Measurements from ENCODE around the gene TUBA4A. TPM values are rescaled to one million over a fixed set of nuclear protein-coding genes. Genes with fewer than 3 reads are reported as not detected.
"Not testable (repeated sequence)": the region's sequence is repeated elsewhere in the genome, so short reads cannot be mapped to it uniquely, and the experiment has no call there.

TUBA4A gene
- total RNA-seq, 2 experiments from 2014 or later, result 219 to 229 TPM

DNA sequence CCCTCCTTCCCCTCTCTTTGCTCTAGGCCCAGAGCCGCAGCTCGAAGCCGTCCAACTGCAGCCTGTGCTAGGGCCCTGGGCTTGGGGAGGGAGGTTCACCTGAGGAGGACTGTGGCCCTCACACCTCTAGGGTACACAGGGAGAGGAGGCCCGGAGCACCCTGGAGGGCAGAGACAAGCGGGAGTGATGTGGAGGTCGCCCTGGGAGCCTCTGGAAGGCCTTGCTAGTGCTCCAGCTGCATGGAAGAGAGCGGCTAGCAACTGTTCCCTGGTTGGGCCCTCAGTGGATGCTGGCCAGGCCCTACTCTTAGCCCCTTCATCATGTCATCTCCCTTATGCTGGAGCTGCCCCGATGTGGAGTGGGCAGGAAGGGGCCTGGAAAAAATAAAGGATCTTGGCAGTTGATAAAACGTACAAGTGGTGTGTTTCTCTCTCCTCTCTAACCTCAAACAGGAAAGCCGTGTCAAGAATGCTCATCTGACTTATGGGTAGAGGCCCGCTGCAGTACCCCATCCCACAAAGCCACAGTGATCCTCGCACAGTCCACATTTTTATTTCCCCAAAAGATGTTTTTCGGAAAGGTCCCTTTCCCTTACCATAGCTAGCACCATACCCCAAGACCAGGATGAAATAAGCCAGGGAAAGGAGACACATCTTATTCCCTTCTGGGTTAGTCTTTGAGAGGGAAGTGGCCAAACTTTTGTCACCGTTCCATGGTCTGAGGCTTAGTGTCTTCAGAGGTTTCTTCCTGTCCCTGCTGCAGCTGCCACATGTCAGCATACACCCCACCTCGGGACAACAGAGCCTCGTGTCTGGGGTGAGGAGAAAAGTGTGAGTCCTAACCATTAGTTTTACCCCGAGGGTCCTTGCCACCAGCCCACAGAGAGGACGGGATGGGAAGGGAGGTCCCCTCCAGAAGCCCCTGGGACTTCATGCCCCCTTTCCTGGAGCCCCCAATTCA, 44.2 kb downstream of the TUBA4A start:
- H3K36me3 Mint-ChIP-seq, result peaks cover 12% of the 10 kb centered on the region
- ChIA-PET CTCF (interaction anchor here (1.1 to 3.0 kb wide), 4 partner anchors 39 to 229 kb away, joined by 3 to 13 read pairs (median 6); partner anchors contain the start of genes NHEJ1 and SLC23A3), POLR2A (interaction anchor here (0.7 to 2.1 kb wide), 3 partner anchors 9 to 43 kb away, joined by 4 to 13 read pairs (median 6); partner anchors contain the start of genes ABCB6, ANKZF1, ATG9A and TUBA4B)
- H3K27ac Mint-ChIP-seq, result peak overlapping the region; percentile 68
- DNase-seq, result no peak
- no peak overlapping the region for H3K4me3 Mint-ChIP-seq
- intact Hi-C loops (cut with micrococcal nuclease), result no loop called here
- peaks cover 3% of the 10 kb centered on the region for H3K9me3 Mint-ChIP-seq
- H3K4me1 Mint-ChIP-seq (ENCODE audit: low read depth), result peaks cover 35% of the 10 kb centered on the region
- H3K27me3 Mint-ChIP-seq, result no peaks in the 10 kb centered on the region

DNA sequence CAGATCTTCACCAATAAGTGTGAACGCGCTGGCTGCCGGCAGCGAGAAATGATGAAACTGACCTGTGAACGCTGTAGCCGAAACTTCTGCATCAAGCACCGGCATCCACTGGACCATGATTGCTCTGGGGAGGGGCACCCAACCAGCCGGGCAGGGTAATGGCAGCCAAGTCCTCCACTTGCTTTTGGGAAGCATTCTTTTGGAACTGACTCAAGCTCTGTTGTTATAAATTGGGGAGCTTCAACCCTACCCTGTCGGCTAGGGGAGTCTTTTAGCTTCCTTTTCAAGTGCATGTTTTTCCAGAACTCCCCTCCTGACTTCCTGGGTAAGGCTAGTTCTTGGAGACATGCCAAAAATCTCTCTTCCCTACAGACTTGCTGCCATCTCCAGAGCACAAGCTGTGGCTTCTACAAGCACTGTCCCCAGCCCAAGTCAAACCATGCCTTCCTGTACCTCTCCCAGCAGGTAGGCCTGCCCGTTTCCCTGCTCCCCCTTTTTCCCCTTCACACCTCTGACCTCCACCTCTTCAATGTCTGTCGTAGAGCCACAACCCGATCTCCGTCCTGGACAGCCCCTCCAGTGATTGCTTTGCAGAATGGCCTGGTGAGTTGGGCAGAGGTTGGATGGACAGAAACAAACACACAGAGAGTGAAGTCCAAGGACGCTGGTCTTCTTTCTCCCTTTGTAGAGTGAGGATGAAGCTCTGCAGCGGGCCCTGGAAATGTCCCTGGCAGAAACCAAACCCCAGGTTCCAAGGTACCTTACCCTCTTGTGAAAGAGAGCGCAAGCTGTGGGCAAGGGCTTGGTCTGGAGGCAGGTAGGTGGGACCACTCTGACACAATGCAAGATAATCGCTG, 45.6 kb downstream of the TUBA4A start:
- intact Hi-C loops (cut with micrococcal nuclease), result loop anchor here (1.0 kb wide), 1 partner anchor 10 kb away; the partner anchor contains the start of gene ABCB6
- Mint-ChIP-seq H3K4me3 (peak overlapping the region; percentile 94), H3K27ac (peak overlapping the region; percentile 80), H3K4me1 (ENCODE audit: low read depth) (peaks cover 35% of the 10 kb centered on the region), H3K27me3 (no peaks in the 10 kb centered on the region), H3K36me3 (peaks cover 8% of the 10 kb centered on the region), H3K9me3 (peaks cover 5% of the 10 kb centered on the region)
- no peak for DNase-seq
- ChIA-PET CTCF (interaction anchor here (1.1 to 3.5 kb wide), 5 partner anchors 29 to 228 kb away, joined by 4 to 22 read pairs (median 9); partner anchors contain the start of genes NHEJ1 and SLC23A3), POLR2A (interaction anchor here (1.8 to 2.6 kb wide), 4 partner anchors 8 to 31 kb away, joined by 4 to 26 read pairs (median 10); partner anchors contain the start of genes ABCB6, ANKZF1, ATG9A and CNPPD1)

DNA sequence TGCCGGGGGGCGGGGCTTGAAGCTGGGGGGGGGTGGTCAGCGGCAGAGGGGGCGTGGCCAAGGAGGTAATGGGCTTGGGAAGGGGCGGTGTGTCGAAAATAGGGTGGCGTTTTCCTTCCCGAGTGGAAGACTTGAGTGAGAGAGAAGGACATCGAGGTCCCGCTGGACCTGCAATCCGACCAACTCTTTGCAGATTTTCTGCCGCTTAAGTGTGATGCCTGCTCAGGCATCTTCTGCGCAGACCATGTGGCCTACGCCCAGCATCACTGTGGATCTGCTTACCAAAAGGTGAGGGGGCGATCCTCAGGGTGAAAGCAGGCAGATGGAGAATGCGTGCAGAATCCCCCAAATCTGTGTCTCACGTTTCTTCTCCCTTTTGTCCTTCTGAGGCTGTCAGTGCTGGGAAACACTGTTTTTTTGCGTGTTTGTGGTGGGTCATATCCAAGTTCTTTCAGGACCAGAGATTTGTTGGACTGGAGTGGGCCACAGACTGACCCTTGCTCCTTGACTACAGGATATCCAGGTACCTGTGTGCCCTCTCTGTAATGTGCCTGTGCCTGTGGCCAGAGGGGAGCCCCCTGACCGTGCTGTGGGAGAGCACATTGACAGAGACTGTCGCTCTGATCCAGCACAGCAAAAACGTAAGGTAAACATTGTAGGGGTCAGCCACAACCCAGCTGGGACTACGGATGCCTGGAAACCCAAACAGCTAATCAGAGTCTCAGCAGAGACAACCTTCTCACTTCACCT, 46.4 kb downstream of the TUBA4A start:
- Mint-ChIP-seq H3K27me3 (no peaks in the 10 kb centered on the region), H3K9me3 (peaks cover 5% of the 10 kb centered on the region), H3K4me3 (peak overlapping the region; percentile 94), H3K4me1 (ENCODE audit: low read depth) (peaks cover 34% of the 10 kb centered on the region), H3K27ac (peak overlapping the region; percentile 80), H3K36me3 (peaks cover 7% of the 10 kb centered on the region)
- ChIA-PET CTCF (interaction anchor here (1.1 to 3.5 kb wide), 7 partner anchors 11 to 88 kb away, joined by 5 to 22 read pairs (median 7); partner anchors contain the start of genes ANKZF1, ATG9A, CNPPD1 and NHEJ1), POLR2A (interaction anchor here (1.4 to 2.6 kb wide), 6 partner anchors 9 to 43 kb away, joined by 3 to 26 read pairs (median 6); partner anchors contain the start of genes ANKZF1, ATG9A and CNPPD1)
- no peak for DNase-seq
- intact Hi-C loops (cut with micrococcal nuclease), result loop anchor here (1.0 kb wide), 1 partner anchor 11 kb away; the partner anchor contains the start of gene ABCB6

DNA sequence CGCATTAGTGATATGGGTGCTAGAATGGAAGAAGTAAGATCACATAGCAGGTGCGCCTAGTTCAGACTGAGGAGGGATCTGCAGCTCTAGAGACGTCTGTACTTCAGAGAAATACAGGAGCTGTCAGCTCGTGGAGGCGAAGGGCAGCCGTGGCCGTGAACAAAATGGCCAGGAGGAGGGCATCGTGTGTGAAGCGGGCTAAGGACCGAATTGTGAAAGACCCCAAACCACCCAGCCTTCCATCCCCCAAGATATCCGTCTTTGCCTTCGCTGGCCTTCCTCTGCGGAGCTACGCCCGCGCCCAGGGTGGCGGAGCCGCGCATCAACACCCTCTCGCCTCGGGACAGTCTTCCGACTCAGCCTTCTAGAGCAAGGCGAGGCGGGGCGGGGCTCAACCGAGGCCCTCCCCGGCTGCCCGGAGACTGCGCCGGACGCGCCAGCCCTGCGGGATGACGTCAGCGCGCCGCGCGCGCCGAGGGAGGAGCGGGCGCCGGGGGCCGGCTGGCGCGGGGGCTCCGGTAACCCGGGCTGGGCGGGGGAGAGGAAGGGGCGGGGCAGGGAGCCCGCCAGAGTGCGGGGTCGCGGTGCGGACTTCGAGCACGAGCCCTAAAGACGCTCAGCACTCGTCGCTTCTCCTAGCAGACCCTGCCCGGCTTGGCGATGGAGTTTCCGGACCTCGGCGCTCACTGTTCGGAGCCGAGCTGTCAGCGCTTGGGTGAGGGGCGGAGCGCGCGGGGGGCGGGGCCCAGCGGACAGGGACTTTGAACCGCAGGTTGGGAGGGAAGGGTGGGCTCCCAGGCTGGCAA, 47.2 kb downstream of the TUBA4A start, which contains the start of gene ZFAND2B:
ZFAND2B (plus strand) TSS at position 455 of the 806 bp plus-strand sequence; CDS start at position 661, 206 bp downstream.
- Mint-ChIP-seq H3K4me3 (peak within 1 kb of the TSS; percentile 94), H3K27ac (peak within 1 kb of the TSS; percentile 99), H3K27me3 (no peaks in the 10 kb centered on the region), H3K36me3 (peaks cover 3% of the 10 kb centered on the region), H3K9me3 (peaks cover 5% of the 10 kb centered on the region), H3K4me1 (ENCODE audit: low read depth) (peaks cover 32% of the 10 kb centered on the region)
- POLR2A ChIA-PET, result interaction anchor here (0.7 to 2.6 kb wide), 13 partner anchors 11 to 88 kb away, joined by 3 to 26 read pairs (median 4); partner anchors contain the start of genes ANKZF1, ATG9A, CNPPD1 and GLB1L
- DNase-seq, result peak; percentile 95
- intact Hi-C loops (cut with micrococcal nuclease), result loop anchor here (1.0 kb wide), 8 partner anchors 12 to 547 kb away; partner anchors contain the start of genes ABCB6, ANKZF1, ATG9A and BCS1L
- CTCF ChIA-PET, result interaction anchor here (0.7 to 3.5 kb wide), 16 partner anchors 11 to 226 kb away, joined by 3 to 22 read pairs (median 5); partner anchors contain the start of genes ANKZF1, ATG9A, CNPPD1 and GLB1L

DNA sequence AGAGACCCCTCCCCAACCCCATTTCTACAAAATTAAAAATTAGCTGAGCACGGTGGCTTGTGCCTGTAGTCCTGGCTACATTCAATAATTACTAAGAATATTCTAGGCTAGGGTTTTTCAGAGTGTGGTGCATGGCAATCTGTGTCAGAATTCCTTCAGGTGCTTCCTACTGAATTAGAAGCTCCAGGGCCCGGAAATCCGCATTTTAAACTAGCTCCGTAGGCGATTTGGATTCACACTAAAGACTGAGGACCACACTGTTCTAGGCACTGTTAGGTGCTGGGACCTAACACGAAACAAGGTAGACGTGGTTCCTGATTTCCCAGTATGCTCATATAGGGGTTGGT, 47.8 kb downstream of the TUBA4A start:
- Mint-ChIP-seq H3K9me3 (peaks cover 5% of the 10 kb centered on the region), H3K4me1 (ENCODE audit: low read depth) (peaks cover 27% of the 10 kb centered on the region), H3K27ac (peak overlapping the region; percentile 99), H3K27me3 (no peaks in the 10 kb centered on the region), H3K36me3 (peaks cover 4% of the 10 kb centered on the region), H3K4me3 (peak overlapping the region; percentile 94)
- ChIA-PET CTCF (interaction anchor here (1.0 to 3.5 kb wide), 14 partner anchors 12 to 226 kb away, joined by 3 to 22 read pairs (median 5); partner anchors contain the start of genes ANKZF1, ATG9A, CNPPD1 and GLB1L), POLR2A (interaction anchor here (0.6 to 2.6 kb wide), 14 partner anchors 12 to 178 kb away, joined by 3 to 26 read pairs (median 4); partner anchors contain the start of genes ANKZF1, ATG9A, CNPPD1 and GLB1L)
- no peak for DNase-seq
- intact Hi-C loops (cut with micrococcal nuclease), result loop anchor here (1.0 kb wide), 7 partner anchors 23 to 547 kb away; partner anchors contain the start of genes ANKZF1, ATG9A, BCS1L and DNAJB2

DNA sequence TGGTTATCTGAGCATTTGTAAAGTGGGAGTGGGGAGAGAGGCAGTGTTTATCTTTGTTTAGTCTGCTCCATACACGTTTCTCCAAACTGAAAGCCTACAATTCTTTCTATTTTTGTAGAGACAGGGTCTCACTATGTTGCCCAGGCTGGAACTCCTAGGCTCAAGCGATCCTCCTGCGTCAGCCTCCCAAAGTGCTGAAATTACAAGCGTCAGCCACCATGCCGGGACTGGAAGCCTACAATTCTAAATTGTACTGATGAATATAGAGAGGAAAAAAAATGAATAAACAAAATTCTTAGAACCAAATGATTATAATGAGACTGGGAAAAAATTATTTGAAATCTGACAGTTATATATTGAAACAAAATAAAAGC, 48.6 kb downstream of the TUBA4A start:
- Mint-ChIP-seq H3K36me3 (peaks cover 5% of the 10 kb centered on the region), H3K4me3 (peak overlapping the region; percentile 94), H3K9me3 (peaks cover 5% of the 10 kb centered on the region), H3K4me1 (ENCODE audit: low read depth) (peaks cover 25% of the 10 kb centered on the region), H3K27me3 (no peaks in the 10 kb centered on the region), H3K27ac (no peak overlapping the region)
- intact Hi-C loops (cut with micrococcal nuclease), result no loop called here
- CTCF ChIA-PET, result interaction anchor here (1.0 to 1.6 kb wide), 2 partner anchors 35 to 50 kb away, joined by 3 to 7 read pairs; partner anchors contain the start of gene SLC23A3
- POLR2A ChIA-PET, result interaction anchor here (2.0 to 2.6 kb wide), 2 partner anchors 25 to 28 kb away, joined by 16 to 26 read pairs; partner anchors contain the start of genes ANKZF1, ATG9A and CNPPD1
- no peak for DNase-seq

DNA sequence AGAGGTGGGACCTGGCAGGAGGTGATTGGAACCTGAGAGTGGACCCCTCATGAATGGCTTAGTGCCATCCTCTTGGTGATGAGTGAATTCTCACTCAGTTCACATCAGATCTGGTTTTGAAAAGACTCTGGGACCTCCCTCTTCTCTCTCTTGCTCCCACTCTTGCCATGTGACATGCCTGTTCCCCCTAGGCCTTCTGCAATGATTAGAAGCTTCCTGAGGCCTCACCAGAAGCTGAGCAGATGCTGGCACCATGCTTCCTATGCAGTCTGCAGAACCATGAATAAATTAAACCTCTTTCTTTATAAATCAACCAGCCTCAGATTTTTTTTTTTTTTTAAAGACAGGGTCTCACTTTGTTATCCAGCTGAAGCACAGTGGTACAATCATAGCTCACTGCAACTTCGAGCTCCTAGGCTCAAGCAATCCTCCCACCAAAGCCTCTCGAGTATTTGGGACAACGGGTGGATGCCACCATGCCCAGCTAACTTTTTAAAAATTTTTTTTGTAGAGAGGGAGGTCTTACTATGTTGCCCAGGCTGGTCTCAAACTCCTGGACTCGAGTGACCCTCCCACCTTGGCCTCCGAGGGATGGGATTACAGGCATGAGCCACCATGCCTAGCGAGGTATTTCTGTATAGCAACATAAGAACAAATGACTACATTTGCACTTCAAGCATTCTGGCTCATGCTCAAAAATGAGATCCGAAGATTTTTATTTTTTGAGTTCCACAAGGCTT, 49.1 kb downstream of the TUBA4A start:
- no peak overlapping the region for H3K27ac Mint-ChIP-seq
- H3K4me1 Mint-ChIP-seq (ENCODE audit: low read depth), result peaks cover 25% of the 10 kb centered on the region
- intact Hi-C loops (cut with micrococcal nuclease), result no loop called here
- no peak for DNase-seq
- peaks cover 5% of the 10 kb centered on the region for H3K36me3 Mint-ChIP-seq
- no peak overlapping the region for H3K4me3 Mint-ChIP-seq
- no peaks in the 10 kb centered on the region for H3K27me3 Mint-ChIP-seq
- ChIA-PET POLR2A (no interaction called here), CTCF (interaction anchor here (0.7 kb wide), 1 partner anchor 33 kb away, joined by 3 read pairs; no protein-coding TSS in a partner anchor)
- peaks cover 5% of the 10 kb centered on the region for H3K9me3 Mint-ChIP-seq

DNA sequence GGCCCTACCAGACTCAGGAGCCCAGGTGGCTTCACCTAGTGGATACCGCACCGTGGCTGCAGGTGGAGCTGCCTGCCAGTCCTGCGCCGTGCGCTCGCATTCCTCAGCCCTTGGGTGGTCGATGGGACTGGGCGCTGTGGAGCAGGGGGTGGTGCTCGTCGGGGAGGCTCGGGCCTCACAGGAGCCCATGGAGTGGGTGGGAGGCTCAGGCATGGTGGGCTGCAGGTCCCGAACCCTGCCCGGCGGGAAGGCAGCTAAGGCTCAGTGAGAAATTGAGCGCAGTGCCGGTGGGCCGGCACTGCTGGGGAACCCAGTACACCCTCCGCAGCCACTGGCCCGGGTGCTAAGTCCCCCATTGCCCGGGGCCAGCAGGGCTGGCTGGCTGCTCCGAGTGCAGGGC, 52.4 kb downstream of the TUBA4A start:
- DNase-seq; POLR2A ChIA-PET; H3K9me3 Mint-ChIP-seq; H3K4me3 Mint-ChIP-seq; intact Hi-C loops (cut with micrococcal nuclease); H3K36me3 Mint-ChIP-seq; H3K27ac Mint-ChIP-seq; H3K4me1 Mint-ChIP-seq (ENCODE audit: low read depth); H3K27me3 Mint-ChIP-seq: not testable (repeated sequence)
- CTCF ChIA-PET, result interaction anchor here (1.7 to 1.8 kb wide), 2 partner anchors 30 to 93 kb away, joined by 6 to 7 read pairs; no protein-coding TSS in a partner anchor
